Measurements from ENCODE around the gene ARL1. TPM values are rescaled to one million over a fixed set of nuclear protein-coding genes. Genes with fewer than 3 reads are reported as not detected.

The ARL1 gene
- 71.1 and 82.4 TPM in 2 replicates for total RNA-seq

DNA sequence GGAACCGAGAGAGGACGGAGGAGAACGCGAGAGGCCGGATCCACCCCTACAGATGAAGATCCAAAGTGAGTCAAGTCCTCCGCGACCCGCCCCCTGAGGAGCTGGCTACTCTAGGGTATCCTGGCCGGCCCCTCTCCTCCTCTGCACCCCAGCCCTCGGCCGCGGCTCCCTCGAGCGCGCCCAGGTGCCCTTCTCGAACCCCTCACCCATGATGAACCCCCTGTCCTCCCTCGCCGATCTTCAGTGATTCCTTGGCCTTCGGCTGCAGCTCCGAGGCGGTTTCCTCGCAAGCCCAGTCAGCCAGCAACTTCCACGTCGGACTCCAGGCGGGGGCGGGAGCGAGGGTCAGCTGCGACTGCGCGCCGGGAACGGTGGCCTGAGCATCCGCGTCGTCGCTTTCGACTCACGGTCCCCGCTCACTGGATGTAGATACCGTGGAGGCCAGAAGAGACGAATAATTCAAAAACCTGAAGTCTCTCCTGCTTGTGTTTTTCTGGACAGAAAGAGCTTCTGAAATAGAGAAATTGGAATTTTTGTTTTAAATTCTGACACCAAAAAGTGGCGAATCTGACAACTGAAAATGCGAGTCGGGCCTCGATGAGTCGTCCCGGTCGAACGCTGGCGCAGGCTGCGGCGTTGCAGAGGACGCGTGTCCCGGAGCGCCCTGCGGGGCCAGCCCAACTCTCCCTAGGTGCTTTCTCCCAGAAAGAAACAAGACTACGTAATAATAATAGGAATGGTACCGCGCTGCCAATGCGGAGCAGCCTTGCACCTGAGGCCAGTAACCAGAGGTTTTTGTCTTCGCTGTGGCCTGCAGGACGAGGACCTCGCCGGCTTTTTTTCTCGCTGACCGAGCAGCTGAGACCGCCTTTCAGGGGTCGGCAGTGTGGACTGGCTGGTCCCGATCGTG is at the start of gene ARL1:
TSS of gene ARL1 (minus strand) at position 337 of the 910 bp plus-strand sequence. CDS start at position 210, 127 bp downstream.

Small RNA genes within 50 kb of the gene (small RNA-seq; reads per million reads assigned to genes)
- gene RF00019 (not detected), gene RNU6-1068P (not detected), gene RPS27P23 (not detected)

Other genes with a start within 250 kb of the ARL1 start
- not detected in 2 replicates for gene SLC5A8, start 197.5 kb downstream of the ARL1 start, total RNA-seq
- gene UTP20, start 127.7 kb downstream of the ARL1 start, total RNA-seq: 10.6 and 25.4 TPM in 2 replicates
- not detected in 2 replicates for gene SPIC, start 67.6 kb upstream of the ARL1 start, total RNA-seq
- gene MYBPC1, start 187.2 kb upstream of the ARL1 start, total RNA-seq: not detected in 2 replicates

Data from placental epithelial cell (primary cell).